ENCODE measurements around the gene TET1.

DNA sequence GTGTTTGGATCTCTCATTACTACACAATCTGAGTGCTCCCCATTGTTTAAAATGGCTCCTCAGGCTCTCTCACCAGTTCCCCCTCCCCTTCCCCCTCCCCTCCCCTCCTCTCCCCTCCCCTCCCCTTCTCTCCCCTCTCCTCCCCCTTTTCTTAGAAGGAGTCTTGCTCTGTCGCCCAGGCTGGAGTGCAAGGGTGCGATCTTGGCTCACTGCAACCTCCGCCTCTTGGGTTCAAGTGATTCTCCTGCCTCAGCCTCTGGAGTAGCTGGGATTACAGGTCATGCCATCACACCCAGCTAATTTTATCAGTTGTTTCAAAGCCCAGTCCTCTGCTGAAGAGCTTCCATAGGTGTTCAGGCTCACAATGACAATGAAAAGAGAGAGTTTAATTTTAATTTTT lies 157.3 kb downstream of the TET1 start:
- TF ChIP-seq, protein P1, sequence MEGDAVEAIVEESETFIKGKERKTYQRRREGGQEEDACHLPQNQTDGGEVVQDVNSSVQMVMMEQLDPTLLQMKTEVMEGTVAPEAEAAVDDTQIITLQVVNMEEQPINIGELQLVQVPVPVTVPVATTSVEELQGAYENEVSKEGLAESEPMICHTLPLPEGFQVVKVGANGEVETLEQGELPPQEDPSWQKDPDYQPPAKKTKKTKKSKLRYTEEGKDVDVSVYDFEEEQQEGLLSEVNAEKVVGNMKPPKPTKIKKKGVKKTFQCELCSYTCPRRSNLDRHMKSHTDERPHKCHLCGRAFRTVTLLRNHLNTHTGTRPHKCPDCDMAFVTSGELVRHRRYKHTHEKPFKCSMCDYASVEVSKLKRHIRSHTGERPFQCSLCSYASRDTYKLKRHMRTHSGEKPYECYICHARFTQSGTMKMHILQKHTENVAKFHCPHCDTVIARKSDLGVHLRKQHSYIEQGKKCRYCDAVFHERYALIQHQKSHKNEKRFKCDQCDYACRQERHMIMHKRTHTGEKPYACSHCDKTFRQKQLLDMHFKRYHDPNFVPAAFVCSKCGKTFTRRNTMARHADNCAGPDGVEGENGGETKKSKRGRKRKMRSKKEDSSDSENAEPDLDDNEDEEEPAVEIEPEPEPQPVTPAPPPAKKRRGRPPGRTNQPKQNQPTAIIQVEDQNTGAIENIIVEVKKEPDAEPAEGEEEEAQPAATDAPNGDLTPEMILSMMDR (IDR thresholded peaks at IDR 0.05) = no peak
- no peak for TF ChIP-seq POLR2A (IDR thresholded peaks at IDR 0.05)
